GM19035 (cell line): ENCODE data around the gene RTN4RL1.

Experiments
- ATAC-seq: cut with Tn5 transposase; IDR thresholded peaks from one replicate; pipeline ENCODE4 v1.9.1; 2021; ENCODE audit not compliant: unreplicated experiment

Gene RTN4RL1

DNA sequence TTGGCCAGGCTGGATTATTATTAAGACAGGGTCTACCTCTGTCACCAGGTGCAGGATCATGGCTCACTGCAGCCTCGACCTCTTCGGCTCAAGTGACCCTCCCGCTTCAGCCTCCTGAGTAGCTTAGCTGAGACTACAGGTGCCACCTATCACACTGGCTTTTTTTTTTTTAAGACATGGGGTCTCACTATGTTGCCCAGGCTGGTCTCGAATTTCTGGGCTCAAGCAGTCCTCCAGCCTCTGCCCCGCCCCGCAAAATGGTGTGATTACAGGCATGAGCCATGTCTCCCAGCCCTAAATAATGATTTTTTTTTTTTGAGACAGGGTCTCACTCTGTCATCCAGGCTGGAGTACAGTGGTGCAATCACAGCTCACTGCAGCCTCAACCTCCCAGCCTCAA lies 22.5 kb upstream of the RTN4RL1 start:
- no peak for ATAC-seq

DNA sequence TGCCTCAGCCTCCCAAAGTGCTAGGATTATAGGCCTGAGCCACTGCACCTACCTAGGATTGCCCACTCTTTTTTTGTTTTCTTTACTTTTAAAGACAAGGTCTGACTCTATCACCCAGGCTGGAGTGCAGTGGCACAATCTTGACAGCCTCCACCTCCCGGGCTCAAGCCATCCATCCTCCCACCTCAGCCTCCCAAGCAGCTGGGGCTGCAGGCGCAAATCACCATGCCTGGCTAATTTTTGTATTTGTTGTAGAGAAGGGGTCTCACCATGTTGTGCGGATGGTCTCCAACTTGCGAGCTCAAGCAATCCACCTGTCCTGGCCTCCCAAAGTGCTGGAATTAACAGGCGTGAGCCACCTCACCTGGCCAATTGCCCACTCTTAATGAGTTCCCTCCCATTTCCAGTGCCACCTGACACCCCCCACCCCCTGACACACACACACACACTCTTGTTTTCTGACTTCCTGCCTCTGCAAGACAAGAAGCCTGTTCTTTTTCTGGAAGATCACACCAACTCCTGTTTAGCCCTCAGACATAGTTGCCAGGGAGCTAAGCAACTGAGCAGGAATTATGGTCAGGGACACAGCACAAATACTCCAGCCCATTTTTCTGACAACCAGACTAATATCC lies 19.2 kb upstream of the RTN4RL1 start:
- ATAC-seq, result no peak

DNA sequence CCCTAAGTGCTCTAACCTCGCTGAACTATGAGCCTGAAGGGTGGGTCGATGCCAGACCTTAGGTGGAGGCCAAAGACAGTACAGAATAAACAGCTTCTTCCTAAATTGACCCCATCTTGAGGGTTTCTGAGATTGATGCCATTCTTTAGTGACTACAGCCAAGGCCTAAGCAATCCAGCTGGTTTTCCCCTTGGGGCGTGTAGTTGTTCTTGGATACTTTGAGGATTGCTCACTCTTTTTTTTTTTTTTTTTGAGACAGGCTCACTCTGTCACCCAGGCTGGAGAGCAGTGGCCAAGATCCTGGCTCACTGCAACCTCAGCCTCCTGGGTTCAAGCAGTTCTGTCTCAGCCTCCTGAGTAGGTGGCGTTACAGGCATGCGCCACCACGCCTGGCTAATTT lies 18.7 kb upstream of the RTN4RL1 start:
- ATAC-seq, result no peak

DNA sequence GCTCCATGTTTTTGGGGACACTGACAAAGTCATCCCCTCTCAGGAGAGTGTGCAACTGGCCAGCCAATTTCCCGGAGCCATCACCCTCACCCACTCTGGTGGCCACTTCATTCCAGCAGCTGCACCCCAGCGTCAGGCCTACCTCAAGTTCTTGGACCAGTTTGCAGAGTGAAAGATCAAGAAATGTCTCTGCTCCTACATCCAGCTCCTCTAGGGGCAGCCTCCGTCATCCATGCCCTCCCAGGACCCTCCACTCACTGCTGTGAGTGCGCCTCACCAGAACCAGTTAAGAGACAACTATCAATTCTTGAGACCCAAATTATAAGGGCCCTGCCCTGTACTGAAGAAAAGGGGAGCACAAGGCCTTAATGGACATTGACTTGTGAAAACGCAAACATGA lies 17.8 kb upstream of the RTN4RL1 start:
- no peak for ATAC-seq

DNA sequence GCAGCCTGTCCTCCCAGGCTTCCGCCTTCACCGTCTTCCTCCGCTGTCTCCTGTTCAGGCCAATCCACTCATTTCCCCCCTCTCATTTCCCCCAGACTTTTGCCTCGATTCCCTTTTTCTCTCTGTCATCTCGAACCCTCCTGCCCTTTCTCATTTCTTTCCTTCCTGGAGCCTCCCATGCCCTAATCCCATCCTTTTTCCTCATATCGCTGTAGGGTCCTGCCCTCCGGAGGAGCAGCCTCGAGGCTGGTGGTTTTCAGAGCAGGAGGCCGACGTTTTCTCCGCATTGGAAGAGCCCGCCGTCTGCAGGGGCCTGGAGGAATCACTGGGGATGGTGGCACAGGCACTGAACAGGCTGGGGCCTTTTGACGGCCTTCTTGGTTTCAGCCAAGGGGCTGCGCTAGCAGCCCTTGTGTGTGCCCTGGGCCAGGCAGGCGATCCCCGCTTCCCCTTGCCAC lies 17.3 kb upstream of the RTN4RL1 start:
- ATAC-seq, result no peak

DNA sequence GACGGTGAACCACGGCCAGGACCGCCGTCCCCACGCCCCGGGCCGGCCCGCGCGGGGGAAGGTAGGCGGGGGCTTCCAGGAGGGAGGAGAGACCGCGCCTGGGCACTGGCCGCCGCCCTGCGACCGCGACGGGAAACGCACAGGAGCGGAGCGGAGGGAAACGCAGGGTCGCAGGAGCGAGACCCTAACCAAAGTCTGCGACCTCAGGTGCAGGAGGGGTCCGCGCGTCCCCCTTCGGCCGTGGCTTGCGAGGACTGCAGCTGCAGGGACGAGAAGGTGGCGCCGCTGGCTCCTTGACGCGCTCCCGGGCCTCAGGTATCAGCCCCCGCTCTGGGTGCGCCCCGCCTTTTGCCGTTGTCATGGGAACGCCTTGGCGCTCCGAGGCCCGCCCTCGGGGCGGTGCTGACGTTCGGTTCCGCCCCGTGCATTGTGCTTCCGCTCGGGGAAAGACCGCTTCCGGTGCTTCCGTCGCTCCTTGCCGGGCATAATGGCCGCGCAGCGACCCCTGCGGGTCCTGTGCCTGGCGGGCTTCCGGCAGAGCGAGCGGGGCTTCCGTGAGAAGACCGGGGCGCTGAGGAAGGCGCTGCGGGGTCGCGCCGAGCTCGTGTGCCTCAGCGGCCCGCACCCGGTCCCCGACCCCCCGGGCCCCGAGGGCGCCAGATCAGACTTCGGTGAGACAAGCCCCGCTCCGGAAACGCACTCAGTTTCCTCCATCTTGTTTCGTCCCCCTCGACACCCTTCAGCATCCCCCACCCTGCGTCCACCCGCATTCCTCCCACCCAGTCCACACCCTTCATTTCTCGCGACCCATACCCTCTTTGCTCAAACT lies 16.6 kb upstream of the RTN4RL1 start, which contains the start of gene OVCA2:
TSS of gene OVCA2 (plus strand) at position 462 of the 829 bp plus-strand sequence. CDS start at position 488, 26 bp downstream.
- peak; percentile 91 for ATAC-seq

DNA sequence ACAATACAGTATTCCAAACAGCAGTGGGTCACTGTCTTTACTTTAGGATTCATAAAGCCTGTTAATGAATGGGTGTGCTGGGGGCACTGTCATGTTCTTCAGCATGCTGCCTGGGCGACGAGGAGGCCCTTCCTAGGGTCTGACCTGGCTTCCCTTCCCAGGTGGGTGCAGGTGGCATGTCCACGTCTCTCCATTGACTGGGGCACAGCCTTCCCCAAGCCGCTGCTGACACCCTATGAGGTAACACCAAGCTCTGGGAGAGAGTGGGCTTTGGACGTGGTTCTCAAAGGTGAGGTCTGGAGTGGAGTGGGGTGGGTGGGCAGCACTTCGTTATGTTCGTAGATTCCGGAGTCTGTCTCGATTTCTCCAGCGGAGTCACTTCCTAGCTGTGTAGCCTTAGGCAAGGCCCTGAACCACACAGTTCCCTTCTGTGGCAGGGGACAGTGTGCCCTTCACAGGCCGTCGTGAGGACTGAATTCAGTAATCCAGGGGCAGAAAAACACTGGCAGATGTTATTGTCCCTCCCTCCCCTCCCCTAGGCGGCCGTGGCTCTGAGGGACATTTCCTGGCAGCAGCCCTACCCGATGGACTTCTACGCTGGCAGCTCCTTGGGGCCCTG lies 15.9 kb upstream of the RTN4RL1 start:
- no peak for ATAC-seq

DNA sequence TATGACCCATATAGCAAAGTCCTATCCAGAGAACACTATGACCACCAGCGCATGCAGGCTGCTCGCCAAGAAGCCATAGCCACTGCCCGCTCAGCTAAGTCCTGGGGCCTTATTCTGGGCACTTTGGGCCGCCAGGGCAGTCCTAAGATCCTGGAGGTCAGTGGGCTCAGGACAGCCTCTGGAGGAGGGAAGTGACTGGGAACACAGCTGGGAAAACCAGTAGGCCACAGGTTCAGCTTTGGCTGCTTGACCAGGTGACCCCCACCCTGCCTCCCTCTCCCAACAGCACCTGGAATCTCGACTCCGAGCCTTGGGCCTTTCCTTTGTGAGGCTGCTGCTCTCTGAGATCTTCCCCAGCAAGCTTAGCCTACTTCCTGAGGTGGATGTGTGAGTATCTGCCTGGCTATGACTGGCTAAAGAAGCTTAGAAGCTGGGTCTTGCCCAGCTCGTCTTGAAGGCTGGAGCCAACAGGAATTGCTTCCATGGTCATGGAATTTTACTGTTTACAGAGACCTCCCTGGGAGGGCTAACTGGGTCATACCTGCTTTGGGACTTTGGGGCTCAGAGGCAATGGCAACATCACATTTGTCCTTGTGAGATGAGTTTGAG lies 15.2 kb upstream of the RTN4RL1 start:
- ATAC-seq, result no peak

DNA sequence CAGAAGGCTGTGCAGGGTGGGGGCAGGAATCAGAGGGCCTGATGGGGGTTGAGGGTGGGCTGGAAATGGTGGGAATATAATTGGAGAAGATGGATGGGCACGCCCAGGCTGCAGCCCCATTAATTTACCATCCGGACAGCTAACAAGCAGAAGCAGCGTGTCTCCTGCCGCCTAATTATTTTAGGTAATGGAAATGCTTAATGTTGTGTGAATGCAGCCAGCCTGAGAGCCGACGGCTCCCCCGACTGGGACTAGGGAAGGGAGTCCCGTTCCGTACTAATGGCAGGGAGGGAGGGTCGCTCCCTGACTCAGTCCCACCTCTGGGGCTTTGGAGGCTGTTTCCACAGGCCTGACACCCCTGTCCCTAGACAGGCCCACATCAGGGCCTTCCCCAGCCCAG lies 12.0 kb upstream of the RTN4RL1 start:
- ATAC-seq, result no peak

DNA sequence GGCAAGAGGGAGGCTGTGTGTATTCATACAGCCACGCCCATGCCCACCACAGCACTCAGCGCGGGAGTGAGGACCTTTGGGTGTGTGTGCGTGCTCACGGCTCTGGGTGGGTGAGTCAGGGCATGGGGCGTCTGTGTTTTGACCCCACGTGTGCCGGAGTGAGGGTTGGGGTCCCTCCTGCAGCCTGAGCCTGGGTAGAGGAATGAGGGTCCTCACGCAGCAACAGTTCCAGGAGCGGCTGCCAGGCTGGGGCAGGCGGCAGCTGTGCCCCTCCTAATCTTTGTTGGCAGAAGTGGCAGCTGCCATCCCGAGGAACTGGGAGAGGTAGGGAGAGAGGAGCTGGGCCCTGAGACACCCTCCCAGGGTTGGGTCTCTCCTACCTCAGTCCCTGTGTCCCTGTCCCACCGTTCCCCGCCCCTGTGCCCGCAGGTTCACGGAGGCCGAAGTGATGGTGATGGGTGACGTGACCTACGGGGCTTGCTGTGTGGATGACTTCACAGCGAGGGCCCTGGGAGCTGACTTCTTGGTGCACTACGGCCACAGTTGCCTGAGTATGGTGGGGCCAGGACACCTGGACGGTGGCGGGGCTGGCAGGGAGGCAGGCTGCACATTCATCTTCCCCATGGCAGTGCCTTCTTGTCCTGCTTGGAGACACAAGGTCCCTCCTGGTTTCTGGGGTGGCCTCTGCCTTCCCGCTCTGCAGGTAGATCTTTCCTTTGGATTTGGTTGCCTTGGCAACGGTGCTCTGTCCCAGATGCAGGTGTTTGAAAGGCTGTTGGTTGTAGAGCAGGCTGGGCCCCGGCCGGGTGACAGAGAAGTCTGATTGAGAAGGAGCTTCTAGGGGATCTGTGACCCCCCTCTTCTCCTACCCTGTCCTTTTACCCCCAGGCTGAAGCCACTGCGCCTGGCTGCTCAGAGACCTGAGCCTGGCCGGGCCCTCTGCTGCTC lies 10.7 kb upstream of the RTN4RL1 start:
- ATAC-seq, result no peak

DNA sequence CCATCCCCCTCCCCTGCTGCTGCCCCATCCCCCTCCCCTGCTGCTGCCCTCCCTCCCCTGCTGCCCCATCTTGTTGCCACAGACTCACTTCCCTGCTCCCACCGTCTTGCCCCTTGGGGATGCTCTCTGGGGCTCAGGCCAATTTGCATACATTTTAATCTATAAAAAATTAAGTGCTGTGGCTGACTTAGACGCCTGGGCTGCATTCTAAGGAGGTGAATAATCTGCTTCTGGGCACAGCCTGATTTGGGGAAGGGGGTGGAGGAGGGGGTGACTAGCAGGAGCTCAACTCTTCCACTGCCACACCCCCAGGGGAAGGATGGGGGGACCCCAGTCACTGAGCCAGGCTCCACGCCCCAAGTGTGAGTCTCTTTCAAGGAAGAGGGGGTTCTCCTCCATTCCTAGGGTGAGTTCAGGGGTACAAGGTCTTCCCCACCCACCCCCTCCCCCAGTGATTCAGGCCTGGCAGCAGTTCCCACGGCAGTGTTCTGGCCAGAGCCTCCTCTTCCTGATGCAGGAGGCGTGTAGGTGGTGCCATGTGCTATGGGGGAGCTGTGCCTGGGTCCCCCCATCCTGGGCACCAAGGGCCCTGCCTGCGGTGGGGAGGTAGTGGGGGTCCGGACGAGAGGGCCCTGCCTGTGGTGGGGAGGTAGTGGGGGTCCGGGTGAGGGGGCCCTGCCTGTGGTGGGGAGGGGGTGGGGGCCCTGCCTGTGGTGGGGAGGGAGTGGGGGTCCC lies 9.8 kb upstream of the RTN4RL1 start:
- no peak for ATAC-seq

DNA sequence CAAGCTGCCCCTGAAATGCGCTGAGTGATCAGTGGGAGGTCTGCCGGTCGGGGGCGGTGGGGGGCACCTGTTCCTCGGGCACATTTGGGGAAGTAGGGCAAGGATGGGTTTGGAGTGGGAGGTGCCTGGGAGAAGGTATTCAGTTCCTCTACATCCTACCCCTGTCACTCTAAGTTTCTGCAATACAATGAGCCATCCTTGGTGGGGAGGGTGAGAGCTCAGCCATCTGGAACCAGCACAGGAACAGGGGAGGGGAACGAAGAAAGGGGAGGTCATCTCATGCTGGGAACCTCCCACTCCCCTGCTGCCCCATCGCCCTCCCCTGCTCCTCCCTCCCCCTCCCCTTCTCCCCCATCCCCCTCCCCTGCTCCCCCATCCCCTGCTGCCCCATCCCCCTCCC lies 9.0 kb upstream of the RTN4RL1 start:
- ATAC-seq, result no peak

DNA sequence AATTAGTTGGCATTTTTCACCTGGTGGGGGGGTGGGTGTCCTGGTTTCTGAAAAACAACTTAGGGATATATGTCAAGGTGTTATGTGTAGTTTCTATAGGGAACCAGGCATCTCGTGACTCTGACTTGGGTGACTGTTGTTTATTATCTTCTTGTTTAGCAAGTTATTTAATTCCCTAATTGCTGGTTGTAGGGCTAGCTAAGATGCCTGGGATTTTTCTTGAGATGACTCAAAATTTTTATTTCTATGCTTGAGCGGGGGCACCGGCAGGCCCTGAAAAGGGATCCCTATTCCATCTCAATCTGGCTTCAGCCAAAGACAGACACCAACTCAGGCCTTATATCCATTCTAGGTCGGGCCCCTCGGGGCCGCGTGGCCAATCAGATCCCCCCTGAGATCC lies 8.0 kb upstream of the RTN4RL1 start:
- no peak for ATAC-seq

DNA sequence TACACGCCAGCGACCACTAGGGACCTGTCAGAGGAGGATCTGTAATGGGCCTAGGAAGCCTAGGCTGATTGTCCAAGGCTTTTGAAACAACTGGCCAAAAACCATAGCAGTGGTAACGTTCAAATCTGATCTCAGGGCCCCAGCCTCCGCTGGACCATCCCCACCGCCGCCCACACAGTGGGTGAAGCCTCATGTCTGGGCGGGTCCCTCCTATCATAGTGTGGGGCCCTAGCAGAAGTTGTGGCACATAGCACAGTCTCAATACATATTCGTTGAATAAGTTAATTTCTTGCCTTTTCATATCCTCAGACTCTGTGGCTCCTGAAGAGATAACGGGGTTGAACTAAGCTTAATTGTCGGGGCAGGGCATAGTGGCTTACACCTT lies 5.6 kb upstream of the RTN4RL1 start:
- no peak for ATAC-seq

DNA sequence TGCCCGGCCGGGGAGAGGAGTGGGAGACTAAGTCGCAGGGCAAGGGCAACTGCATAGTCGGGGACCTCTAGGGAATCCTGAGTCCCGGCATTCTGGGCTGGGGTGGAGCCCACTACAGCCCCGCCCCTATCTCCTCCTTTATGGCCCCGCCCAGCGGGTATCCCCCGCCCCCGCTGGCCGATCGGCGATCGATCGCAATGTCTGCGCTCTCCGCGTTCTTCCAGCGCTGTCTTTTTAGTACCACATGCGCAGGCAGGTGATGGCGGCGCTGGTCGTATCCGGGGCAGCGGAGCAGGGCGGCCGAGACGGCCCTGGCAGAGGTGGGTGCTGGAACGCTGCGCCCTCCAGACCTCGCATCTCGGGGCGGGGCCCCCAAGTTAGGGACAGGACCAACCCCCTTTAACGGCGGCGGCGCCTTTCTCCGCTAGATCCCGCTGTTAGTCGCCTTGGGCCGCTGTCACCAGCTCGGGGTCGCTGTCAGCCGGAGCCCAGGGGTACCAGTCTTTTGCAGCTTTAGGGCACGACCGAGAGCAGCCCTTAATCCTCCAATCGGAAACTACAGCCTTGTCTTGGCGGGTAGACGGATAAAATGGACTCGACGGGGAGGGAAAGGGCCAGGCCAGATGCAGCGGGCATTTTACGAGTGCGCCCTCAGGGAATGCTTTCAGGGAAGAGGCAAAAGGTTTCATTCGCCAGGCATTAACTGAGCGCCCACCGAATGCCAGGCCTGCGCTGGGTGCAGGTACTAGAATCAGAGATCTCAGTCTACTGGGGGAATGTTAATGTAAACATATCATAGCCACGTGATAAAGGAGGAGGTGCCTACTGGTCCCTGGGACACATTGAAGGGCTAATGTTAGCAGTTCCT lies 5.0 kb upstream of the RTN4RL1 start, which contains the start of gene DPH1:
TSS of gene DPH1 (plus strand) at position 243 of the 868 bp plus-strand sequence. CDS start at position 260, 17 bp downstream.
- ATAC-seq, result peak; percentile 77

DNA sequence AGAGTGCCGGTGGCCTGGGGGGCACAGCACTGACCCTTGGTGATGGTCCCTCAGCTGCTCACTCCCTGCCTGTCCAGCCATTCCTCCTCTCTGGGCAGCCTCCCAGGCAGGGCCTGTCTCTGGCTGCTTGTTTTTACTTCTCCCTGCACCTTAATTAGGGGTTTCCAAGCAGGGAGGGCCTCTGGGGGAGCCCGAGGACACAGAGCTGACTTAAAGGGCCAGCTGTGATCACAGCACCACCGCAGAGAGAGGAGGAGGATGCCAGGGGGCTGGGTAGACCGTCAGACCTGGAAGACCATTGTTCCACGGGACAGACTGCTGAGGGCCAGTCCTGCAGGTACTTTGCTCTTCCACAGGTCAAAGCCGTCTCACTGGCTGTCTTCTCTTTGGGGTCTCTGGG lies 3.6 kb upstream of the RTN4RL1 start:
- ATAC-seq, result no peak

DNA sequence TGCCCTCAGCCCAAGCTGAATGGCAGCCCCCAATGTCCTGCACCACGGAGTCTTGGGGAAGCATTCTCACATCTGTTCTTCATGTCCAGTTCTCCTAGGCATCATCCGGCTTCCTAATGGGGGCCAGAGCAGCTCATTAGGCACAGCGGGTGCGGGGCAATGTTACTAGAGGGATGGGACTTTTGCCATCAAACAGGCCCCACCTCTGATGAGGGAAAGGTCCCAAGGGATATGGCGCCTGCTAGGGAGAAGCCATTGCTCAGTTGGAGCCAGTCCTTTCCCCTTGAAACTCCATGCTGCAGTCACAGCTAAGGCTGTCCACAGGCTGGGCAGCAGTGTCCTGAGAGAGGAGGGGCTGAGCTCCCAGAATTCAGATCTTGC lies 3.1 kb upstream of the RTN4RL1 start:
- no peak for ATAC-seq

DNA sequence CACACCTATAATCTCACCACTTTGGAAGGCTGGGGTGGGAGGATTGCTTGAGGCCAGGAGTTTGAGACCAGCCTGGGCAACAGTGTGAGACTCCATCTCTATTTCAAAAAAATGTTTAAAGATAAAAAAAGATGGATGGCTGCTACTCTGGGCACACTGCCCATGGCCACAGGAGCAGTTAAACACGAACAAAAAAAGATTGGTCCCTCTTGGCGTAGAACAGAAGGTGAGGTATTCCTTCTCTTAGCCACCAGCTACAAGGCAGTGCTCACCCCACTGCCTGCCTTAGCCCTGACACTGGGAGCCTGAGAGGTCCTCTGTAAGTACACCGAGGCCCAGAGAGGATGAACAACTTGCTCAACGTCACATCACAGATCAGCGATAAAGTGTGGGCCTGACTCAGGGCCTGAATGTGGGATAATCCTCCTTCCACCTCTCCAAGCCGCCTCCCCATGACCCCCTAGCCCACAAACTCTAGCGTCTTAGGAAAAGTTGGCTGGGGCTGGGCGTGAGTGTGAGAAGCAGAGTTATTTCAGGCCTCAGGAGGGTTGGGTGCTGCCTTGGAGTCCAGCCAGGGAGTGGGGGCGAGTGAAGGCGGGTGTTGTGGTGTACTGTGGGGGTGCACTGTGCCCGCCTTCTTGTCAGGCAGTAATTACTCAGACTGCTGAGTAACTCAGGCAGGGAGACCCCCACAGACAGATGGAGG lies 2.5 kb upstream of the RTN4RL1 start:
- ATAC-seq, result no peak
